GM19240 (cell line): ENCODE results near the gene LRRC1.

Source experiments
- DNase-seq: peaks from one replicate; pipeline ENCODE4 v3.0.0; 2011; ENCODE audit warnings: low spot score; ENCODE audit not compliant: insufficient read length

The LRRC1 gene

GRCh38 chr6:53878808-53879207, 84.0 kb downstream of the LRRC1 start:
- no peak for DNase-seq

DNA sequence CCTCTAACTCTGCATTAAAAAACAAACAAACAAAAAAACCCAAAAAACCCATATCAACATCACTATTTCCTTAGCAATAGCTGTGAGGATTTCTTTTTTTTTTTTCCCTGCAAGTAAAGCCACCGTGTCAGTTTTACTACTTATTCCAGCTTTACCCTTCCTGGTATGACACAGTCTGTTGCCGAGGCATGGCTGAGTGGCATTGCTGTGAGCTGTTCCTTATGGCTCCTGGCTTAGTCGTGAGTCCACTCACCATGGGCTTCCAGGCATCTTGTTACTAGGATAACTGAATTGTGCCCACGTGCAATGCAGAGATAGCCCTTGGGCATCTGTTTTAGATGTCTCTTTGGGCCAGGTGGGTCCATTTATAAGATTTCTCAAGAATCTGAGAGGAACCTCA, 84.8 kb downstream of the LRRC1 start:
- no peak for DNase-seq

DNA sequence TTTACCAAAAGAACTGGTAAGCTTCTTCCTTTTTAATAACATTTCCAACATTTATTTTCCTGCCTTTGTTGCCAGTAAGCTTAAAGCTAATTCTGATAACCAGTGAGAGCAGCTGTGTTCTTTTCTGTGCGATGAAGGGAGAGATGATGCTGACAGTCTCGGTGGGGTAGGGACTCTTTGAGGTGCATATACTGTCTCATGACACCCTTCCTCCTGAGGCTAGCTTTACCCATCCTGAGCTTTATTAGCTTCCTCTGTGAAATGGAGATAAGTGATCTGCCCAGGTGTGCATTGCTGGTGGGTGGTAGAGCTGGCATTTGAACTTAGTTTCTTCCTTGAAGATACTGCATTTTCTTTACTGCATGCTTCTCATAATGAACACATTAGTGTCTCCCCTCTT, 92.5 kb downstream of the LRRC1 start:
- no peak for DNase-seq

GRCh38 chr6:53888931-53889330, 94.1 kb downstream of the LRRC1 start:
- DNase-seq: no peak

- DNase-seq: no peak
Measured at GRCh38 chr6:53889365-53889764, 94.6 kb downstream of the LRRC1 start.

GRCh38 chr6:53892707-53893106, 97.9 kb downstream of the LRRC1 start:
- no peak for DNase-seq

DNA sequence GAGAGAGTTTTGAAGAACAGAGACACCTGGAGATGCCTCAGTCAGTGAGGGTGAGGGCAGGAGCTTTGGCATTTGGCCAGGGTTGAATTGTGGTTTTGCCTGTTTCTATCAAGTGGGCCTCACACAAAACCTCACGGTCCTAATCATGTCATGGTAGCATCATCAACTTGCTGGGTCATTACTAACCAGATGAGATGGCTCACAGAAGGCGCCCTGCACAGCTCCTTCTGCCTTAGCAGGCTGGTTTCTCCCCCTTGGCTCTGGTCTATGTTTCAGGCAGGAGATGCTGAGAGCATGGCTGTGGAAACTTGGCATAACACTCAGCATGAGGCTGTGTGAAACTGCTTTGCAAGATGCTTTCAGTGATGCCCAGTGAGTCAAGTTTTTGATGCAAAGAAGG, 99.3 kb downstream of the LRRC1 start:
- DNase-seq: no peak

GRCh38 chr6:53896196-53896595, 101.4 kb downstream of the LRRC1 start:
- no peak for DNase-seq

GRCh38 chr6:53898026-53898795, 103.4 kb downstream of the LRRC1 start:
- DNase-seq: no peak

DNA sequence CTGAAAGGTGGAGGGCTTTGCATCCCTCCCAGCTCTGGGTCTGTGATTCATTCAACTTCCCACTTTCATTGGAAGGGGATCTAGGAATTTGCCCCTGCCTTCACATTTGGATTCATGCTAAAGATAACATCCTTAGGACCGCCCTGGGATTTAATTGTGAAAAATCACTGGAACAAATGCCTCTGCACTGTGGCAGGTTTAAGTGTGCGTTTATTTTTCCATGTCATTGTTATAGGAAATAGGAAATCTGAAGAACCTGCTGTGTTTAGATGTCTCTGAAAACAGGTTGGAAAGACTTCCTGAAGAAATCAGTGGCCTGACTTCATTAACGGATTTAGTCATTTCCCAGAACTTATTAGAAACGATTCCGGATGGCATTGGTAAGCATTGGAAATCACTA, 104.7 kb downstream of the LRRC1 start:
- DNase-seq: no peak

DNA sequence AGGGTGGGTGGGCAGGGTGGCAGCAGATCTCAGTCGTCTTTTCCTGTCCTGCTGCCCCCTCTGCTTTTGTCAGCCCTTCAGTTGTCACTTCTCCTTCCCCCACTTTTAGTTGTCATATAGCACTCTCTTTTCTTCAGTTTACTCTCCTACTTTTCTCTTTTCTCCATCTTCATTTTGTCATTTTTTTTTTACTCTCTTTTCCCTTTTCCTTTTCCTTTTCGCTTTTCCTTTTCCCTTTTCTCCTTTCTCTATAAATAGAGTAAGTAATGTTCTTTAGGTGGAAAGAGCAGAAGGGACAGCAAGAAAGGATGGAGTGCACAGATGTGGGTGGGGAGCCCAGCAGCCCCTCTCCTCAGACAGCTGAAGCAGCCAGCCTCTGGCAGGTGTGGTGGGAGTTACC, 108.6 kb downstream of the LRRC1 start:
- no peak for DNase-seq

- no peak for DNase-seq
Measured at GRCh38 chr6:53906103-53906502, 111.3 kb downstream of the LRRC1 start.

GRCh38 chr6:53906842-53907241, 112.0 kb downstream of the LRRC1 start:
- DNase-seq: no peak

DNA sequence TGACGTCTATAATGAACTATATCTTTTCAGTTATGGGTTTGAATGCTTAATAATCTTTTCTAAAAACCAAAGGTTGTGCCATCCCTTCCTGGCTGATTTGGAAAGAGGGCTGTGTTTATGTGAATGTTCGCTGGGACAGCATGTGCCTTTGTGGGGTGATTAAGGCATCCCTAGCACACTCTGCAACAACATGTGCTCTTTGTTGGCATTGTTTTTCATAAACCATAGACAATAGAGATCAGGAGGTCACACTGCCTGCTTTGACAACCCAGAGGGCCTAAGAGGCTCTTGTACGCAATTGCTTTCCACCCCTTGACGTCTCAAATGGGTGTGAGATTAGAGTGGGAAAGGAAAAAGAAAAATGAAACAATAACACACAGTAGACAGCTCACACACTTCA, 116.0 kb downstream of the LRRC1 start:
- DNase-seq: no peak

DNA sequence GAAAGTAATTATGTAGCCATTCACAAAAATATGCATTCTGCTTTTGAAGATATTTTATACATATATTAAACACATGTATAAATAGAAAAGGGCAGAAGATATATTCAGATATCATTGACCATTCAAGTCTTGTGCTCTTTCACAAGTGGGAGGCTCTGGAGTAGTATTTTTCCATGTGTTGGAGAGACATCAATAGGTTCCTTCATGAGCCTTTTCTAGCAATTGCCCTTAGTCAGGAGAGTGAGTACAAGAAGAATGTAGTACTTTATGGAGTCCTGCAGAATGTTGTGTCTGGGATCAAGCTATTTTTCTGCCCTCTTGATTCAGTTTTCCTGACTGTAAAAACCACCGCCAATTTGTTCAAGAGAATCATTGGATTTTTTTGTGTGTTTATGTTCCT, 117.9 kb downstream of the LRRC1 start:
- no peak for DNase-seq

DNA sequence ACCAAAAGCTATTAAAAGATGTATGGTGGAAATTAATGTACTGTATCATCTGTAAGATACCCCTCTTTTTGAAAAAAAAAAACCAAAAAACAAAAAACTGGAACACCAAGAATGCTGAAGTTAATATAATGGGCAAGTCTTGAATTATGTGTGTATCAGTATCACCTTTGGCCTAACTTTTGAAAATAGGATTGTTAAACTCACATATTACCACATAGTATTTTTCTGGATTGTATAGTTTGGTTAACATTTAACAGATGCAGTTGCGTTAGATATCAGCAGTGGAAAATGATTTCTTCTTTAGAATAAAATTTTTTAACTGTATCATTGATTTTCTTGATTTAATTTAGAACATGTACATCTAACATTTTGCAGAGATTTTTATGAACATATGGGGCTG, 118.5 kb downstream of the LRRC1 start:
- no peak for DNase-seq

DNA sequence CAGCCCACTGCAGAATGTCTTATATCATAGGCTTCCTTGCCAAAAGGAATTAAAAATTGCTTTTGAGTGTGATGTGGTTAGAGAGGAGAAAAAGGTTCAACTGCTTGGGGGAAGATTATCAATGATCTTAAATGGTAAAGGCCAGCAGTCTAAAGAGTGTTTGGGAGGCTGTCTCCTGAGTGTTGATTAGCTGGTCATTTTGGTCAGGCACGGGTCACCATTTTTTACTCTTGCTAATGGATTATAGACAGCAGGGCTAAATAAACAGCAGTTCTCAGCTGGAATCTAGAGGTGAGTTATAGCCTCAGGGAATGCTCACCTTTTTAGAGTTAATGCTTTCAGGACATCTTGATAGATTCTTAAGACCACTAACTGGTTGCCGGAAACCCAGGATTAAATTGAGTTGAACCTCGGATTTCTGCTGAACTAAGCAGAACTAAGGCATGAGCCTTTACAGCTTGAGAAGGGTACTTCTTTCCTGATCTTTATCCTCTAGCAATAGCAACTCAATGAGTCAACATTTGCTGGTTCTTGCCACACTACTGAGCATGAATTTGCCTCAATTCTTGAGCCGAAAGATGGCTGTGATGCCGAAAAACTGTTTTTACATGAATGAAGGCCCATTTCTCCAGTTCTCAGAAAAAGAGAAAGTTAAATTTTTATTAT, 120.4 kb downstream of the LRRC1 start:
- no peak for DNase-seq

DNA sequence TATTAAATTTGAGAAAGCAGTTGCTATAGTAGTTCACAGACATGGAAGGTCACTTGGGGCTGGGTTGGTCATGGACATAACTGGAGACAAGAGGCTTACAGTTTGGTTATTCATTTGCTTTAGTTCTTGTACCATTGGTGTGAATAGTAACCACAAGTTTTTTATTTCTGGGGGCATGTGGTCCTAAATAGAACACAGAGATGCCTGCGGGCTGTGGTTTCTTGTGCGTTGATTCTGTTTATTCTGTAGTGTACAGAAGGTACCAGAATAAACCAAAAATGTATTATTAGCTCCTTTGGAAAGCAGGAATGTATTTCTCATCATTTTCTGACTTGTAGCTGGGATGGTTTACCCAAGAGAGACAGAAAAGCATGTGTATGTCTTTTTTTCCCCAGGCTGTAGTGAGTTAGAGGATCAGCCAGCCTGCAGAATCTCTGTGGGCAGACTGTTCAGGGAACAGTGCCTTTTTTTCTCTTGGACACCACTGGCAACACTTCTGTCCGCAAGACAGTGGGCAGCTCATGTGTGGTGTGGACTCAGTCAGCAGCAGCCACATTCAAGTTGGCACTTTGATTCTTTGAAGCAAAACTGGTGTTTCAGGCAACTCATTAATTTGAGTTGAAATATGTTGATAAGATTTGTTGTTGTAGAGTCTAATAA, 122.1 kb downstream of the LRRC1 start:
- DNase-seq: no peak

GRCh38 chr6:53917464-53917842, 122.6 kb downstream of the LRRC1 start:
- no peak for DNase-seq

- no peak for DNase-seq
Measured at GRCh38 chr6:53918854-53919510, 124.2 kb downstream of the LRRC1 start.

DNA sequence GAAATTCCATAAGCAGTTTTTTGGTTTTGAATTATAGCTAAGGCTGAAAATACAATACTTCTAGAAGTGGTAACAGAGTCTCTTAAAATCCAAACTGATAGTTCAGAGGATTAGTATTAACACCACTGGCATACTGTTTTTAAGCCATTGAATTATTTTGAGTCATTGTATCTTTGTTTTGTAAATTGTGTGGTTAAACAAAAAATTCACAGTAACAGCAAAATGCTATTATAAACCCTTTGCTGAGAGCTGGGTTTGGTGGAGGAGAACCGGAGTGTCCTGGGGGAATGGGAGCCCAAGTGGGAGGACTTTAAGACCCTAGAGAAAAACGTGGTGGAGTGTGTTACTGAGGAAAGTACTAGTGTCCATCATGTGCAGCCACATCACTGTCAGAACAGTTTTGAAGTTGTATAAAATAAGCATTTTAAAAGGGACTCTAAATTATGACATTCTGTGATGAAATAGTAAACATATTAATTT, 125.1 kb downstream of the LRRC1 start:
- DNase-seq: no peak

GRCh38 chr6:53920881-53921280, 126.1 kb downstream of the LRRC1 start:
- no peak for DNase-seq
